ENCODE results near the gene SETDB1. TPM values are rescaled to one million over a fixed set of nuclear protein-coding genes. Genes with fewer than 3 reads are reported as not detected.

SETDB1 gene
- total and polyA plus RNA-seq, 2 of the 13 experiments (the other 11 are each of a cell fraction or from before 2014, with no cell fraction given) = 33.1 to 34.6 TPM

- no peak for TF ChIP-seq ZNF383 (CRISPR knock-in tag; IDR thresholded peaks at IDR 0.05; ENCODE audit: borderline replicate concordance)
- no peak for TF ChIP-seq KLF15 (CRISPR knock-in tag; IDR thresholded peaks at IDR 0.05; ENCODE audit: borderline replicate concordance)
- TF ChIP-seq ARID3A (IDR thresholded peaks at IDR 0.05; ENCODE audit: low read depth, low read length) = no peak
- TF ChIP-seq MLXIP (CRISPR knock-in tag; IDR thresholded peaks at IDR 0.05; ENCODE audit: borderline replicate concordance) = no peak
- TF ChIP-seq GMEB1 (CRISPR knock-in tag; IDR thresholded peaks at IDR 0.05; ENCODE audit: borderline replicate concordance) = peak; percentile 54; the same call in 1 of the 2 replicates
- TF ChIP-seq ZMAT3 (CRISPR knock-in tag; conservative IDR thresholded peaks at IDR 0.05) = peak; percentile 72; the same call in 1 of the 2 replicates
- peak; percentile 72 for TF ChIP-seq ZFY (CRISPR knock-in tag; IDR thresholded peaks at IDR 0.05)
- peak; percentile 76; the same call in 1 of the 2 replicates for TF ChIP-seq HDAC2 (CRISPR knock-in tag; IDR thresholded peaks at IDR 0.05)
- TF ChIP-seq ZNF563 (CRISPR knock-in tag; IDR thresholded peaks at IDR 0.05) = 0 out of 2 replicates have a peak, but pooled peaks have one; percentile 63
- no peak for TF ChIP-seq ARHGAP35 (CRISPR knock-in tag; IDR thresholded peaks at IDR 0.05; ENCODE audit: borderline replicate concordance)
- TF ChIP-seq SKI (IDR thresholded peaks at IDR 0.05; ENCODE audit: partially characterized antibody) = no peak
- peak; percentile 76 for TF ChIP-seq ESRRA (CRISPR knock-in tag; IDR thresholded peaks at IDR 0.05; ENCODE audit: low read depth)
- no peak for TF ChIP-seq CREBL2 (CRISPR knock-in tag; IDR thresholded peaks at IDR 0.05; ENCODE audit: borderline replicate concordance)
- TF ChIP-seq ATRX (CRISPR knock-in tag; IDR thresholded peaks at IDR 0.05; ENCODE audit: borderline replicate concordance) = no peak
- TF ChIP-seq SIN3A (IDR thresholded peaks at IDR 0.05; ENCODE audit: borderline replicate concordance, low read depth, low read length) = no peak
- TF ChIP-seq ZNF143 (CRISPR knock-in tag; IDR thresholded peaks at IDR 0.05) = no peak; the same call in 1 of the 2 replicates
- peak; percentile 76 for TF ChIP-seq HDAC1 (CRISPR knock-in tag; IDR thresholded peaks at IDR 0.05)
- no peak for TF ChIP-seq HINFP (CRISPR knock-in tag; IDR thresholded peaks at IDR 0.05; ENCODE audit: low read depth)
- no peak for TF ChIP-seq TCF12 (IDR thresholded peaks at IDR 0.05)
- TF ChIP-seq TCF12 (CRISPR knock-in tag; IDR thresholded peaks at IDR 0.05) = no peak
- peak; percentile 50; the same call in 1 of the 2 replicates for TF ChIP-seq KLF13 (CRISPR knock-in tag; IDR thresholded peaks at IDR 0.05)
Measured at GRCh38 chr1:150981805-150982712, 55.9 kb downstream of the SETDB1 start, which contains the start of gene ANXA9 (continued).
